Right renal pelvis (tissue), 4 donors: ENCODE results near the gene PRSS27. TPM values are rescaled to one million over a fixed set of nuclear protein-coding genes. Genes with fewer than 3 reads are reported as not detected.

Experiments
- polyA plus RNA-seq, 4 donors: library from polyadenylated mRNA; unstranded; fragments of 120-200 nt; gene quantifications; one replicate each; pipeline ENCODE4 v1.2.1, GENCODE V29; 2013; ENCODE audit not compliant: insufficient read length in 4 of 4

PRSS27 gene
- polyA plus RNA-seq, 4 donors = 1.3 to 2.1 (median 1.4) TPM

Other genes starting within 250 kb of the PRSS27 start
- 1 to 10 TPM; 2.0 to 3.6 (median 2.5) TPM for gene NTN3, start 248.9 kb downstream of the PRSS27 start, polyA plus RNA-seq
- 10 to 100 TPM; 15.8 to 20.3 (median 17.9) TPM for gene TBC1D24, start 245.1 kb downstream of the PRSS27 start, polyA plus RNA-seq
- 100 to 1,000 TPM; 186 to 294 (median 199) TPM for gene ATP6V0C, start 206.3 kb downstream of the PRSS27 start, polyA plus RNA-seq
- 10 to 100 TPM; 19.7 to 33.1 (median 27.1) TPM for gene AMDHD2, start 199.9 kb downstream of the PRSS27 start, polyA plus RNA-seq
- 10 to 100 TPM in 1 of 4 donors, 1 to 10 TPM in 2, not detected in 1; 4.5 to 10.7 (median 7.8) TPM for gene CEMP1, start 188.8 kb downstream of the PRSS27 start, polyA plus RNA-seq
- gene PDPK1, start 182.2 kb downstream of the PRSS27 start, polyA plus RNA-seq = 10 to 100 TPM; 45.7 to 57.3 (median 54.3) TPM
- 10 to 100 TPM; 23.4 to 26.4 (median 24.9) TPM for gene KCTD5, start 37.7 kb downstream of the PRSS27 start, polyA plus RNA-seq
- 100 to 1,000 TPM; 477 to 678 (median 529) TPM for gene SRRM2, start 32.4 kb upstream of the PRSS27 start, polyA plus RNA-seq
- gene ELOB, start 57.1 kb upstream of the PRSS27 start, polyA plus RNA-seq = 100 to 1,000 TPM; 218 to 336 (median 229) TPM
- gene PRSS33, start 67.3 kb upstream of the PRSS27 start, polyA plus RNA-seq = under 1 TPM; 0.17 to 0.51 (median 0.36) TPM
- gene PRSS41, start 78.2 kb upstream of the PRSS27 start, polyA plus RNA-seq = not detected
- gene PRSS21, start 97.0 kb upstream of the PRSS27 start, polyA plus RNA-seq = under 1 TPM in 3 of 4 donors, not detected in 1; 0.13 to 0.33 (median 0.20) TPM
- under 1 TPM; 0.25 to 0.50 (median 0.33) TPM for gene ZG16B, start 110.1 kb upstream of the PRSS27 start, polyA plus RNA-seq
- 1 to 10 TPM; 7.5 to 9.8 (median 8.4) TPM for gene PRSS22, start 137.9 kb upstream of the PRSS27 start, polyA plus RNA-seq
- gene FLYWCH2, start 163.0 kb upstream of the PRSS27 start, polyA plus RNA-seq = 10 to 100 TPM; 19.8 to 34.6 (median 25.6) TPM
- gene FLYWCH1, start 191.7 kb upstream of the PRSS27 start, polyA plus RNA-seq = 10 to 100 TPM; 19.6 to 25.2 (median 22.3) TPM
- 1 to 10 TPM; 1.0 to 3.3 (median 1.6) TPM for gene KREMEN2, start 244.1 kb upstream of the PRSS27 start, polyA plus RNA-seq
- gene PAQR4, start 249.1 kb upstream of the PRSS27 start, polyA plus RNA-seq = 10 to 100 TPM in 3 of 4 donors, 1 to 10 TPM in 1; 8.6 to 12.7 (median 10.4) TPM